IPS-20b (cell line): ENCODE measurements around the gene CLDN6.
A peak's percentile ranks its signal among the peaks of the same experiment; 100 is the strongest.

Experiments
- H3K27ac ChIP-seq: one replicate; pipeline ENCODE4 v1.5.1; 2013; ENCODE audit warnings: low read length
- H3K27me3 ChIP-seq: 2 replicates; pipeline ENCODE4 v1.6.1; 2013; ENCODE audit warnings: mild to moderate bottlenecking, low read length, inconsistent platforms; ENCODE audit not compliant: insufficient read depth
- H3K36me3 ChIP-seq: 2 replicates; pipeline ENCODE4 v1.6.1; 2013; ENCODE audit warnings: low read depth, mild to moderate bottlenecking, inconsistent platforms, low read length, moderate library complexity; ENCODE audit not compliant: insufficient read depth
- H3K4me1 ChIP-seq: 2 replicates; pipeline ENCODE4 v1.6.1; 2013; ENCODE audit warnings: mild to moderate bottlenecking, control low read depth, inconsistent platforms, low read length, moderate library complexity; ENCODE audit not compliant: insufficient read depth
- H3K4me3 ChIP-seq: 2 replicates; pipeline ENCODE4 v1.5.1; 2013; ENCODE audit warnings: mild to moderate bottlenecking, low read length, inconsistent platforms
- H3K9ac ChIP-seq: 2 replicates; pipeline ENCODE4 v1.6.1; 2013; ENCODE audit warnings: low read depth, mild to moderate bottlenecking, inconsistent platforms, low read length, moderate library complexity
- H3K9me3 ChIP-seq: 2 replicates; pipeline ENCODE4 v1.6.1; 2013; ENCODE audit warnings: mild to moderate bottlenecking, low read depth, low read length, inconsistent platforms; ENCODE audit not compliant: insufficient read depth

Gene CLDN6

DNA sequence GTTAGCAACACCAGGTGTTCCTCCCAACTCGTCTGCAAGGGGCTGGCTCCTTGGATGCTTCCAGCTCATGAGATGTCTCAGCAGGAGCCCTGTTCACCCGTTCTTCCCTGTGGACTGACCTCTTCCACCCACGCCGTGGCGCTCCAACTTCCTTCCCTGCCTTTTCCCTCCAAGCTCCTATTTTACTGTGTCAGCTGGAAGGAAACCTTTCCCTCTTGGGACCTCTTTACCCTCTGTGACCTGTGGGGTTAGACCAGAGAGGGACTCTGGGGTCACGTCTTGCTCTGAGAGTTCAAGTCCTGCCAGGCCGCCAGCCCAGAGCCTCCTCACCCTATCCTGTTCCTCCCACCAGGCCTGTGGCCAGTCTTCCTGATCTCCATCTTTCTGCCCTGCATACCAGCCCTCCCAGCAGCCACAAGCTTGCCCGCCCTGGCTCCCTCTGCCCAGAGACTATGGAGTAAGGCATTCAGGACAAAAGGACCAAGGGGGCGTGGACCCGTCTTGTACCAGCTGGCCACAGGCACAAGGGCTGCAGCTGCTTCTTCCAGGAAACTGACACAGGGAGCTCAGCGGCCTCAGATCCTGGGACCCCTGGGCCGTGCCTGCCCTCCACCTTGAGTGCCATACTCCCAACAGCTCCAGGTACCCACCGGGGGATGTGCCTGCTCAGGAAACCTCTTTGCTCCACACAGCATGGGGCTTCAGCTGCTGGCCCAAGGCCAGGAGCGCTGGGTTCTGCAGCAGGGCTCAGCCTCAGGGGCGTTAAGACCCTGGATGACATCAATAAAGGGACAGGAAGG, 45.8 kb downstream of the CLDN6 start:
- H3K9ac ChIP-seq, result no peak overlapping the region
- peaks cover 3% of the 10 kb centered on the region; the same call in 1 of the 2 replicates for H3K4me1 ChIP-seq
- H3K27ac ChIP-seq, result no peak overlapping the region
- H3K27me3 ChIP-seq, result peaks cover 17% of the 10 kb centered on the region
- peaks cover 54% of the 10 kb centered on the region for H3K36me3 ChIP-seq
- H3K9me3 ChIP-seq, result no peaks in the 10 kb centered on the region
- no peak overlapping the region for H3K4me3 ChIP-seq

DNA sequence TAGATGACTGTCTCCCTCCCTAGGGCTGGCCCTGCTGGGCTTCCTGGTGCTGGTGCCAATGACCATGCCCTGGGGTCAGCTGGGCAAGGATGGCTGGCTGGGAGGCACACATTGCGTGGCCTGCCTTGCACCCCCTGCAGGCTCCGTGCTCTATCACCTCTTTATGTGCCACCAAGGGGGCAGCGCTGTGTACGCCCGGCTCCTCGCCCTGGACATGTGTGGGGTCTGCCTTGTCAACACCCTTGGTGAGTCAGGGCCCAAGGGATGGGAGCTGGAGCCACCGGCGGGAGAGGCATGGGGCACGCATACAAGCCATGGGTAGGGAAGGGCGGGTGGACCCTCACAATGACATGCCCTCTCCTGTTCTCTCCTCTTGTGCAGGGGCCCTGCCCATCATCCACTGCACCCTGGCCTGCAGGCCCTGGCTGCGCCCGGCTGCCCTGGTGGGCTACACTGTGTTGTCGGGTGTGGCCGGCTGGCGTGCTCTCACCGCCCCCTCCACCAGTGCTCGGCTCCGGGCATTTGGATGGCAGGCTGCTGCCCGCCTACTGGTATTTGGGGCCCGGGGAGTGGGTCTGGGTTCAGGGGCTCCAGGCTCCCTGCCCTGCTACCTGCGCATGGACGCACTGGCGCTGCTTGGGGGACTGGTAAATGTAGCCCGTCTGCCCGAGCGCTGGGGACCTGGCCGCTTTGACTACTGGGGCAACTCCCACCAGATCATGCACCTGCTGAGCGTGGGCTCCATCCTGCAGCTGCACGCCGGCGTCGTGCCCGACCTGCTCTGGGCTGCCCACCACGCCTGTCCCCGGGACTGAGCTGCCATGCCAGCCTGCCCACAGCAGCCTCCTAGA, 46.6 kb downstream of the CLDN6 start:
- no peak overlapping the region for H3K9ac ChIP-seq
- peaks cover 25% of the 10 kb centered on the region for H3K27me3 ChIP-seq
- H3K27ac ChIP-seq, result no peak overlapping the region
- H3K4me1 ChIP-seq, result peaks cover 3% of the 10 kb centered on the region; the same call in 1 of the 2 replicates
- peaks cover 46% of the 10 kb centered on the region for H3K36me3 ChIP-seq
- no peaks in the 10 kb centered on the region for H3K9me3 ChIP-seq
- H3K4me3 ChIP-seq, result no peak overlapping the region

DNA sequence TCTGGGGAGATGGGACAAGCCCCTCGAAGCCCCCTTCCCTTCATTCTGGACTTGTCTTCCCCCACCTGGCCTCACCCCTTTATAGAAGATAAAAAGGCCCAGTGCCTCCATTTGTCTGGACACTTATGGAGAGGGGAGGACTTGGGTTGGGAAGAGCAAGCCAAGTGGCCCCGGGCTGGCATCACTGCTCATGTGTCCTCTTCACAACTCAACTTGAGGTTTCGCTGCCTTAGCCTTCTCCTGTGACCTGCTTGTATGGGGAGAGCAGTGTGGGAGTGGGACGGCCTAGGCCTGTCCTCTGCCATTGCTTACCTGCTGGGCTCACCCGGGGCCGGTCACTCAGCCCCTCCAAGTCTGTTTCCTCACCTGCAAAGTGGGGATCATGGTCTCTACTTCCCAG, 47.4 kb downstream of the CLDN6 start:
- H3K4me3 ChIP-seq, result peak overlapping the region; percentile 79
- H3K27me3 ChIP-seq, result peaks cover 33% of the 10 kb centered on the region
- H3K9ac ChIP-seq, result peak overlapping the region; percentile 37; the same call in 1 of the 2 replicates
- peaks cover 38% of the 10 kb centered on the region for H3K36me3 ChIP-seq
- H3K27ac ChIP-seq, result no peak overlapping the region
- peaks cover 3% of the 10 kb centered on the region; the same call in 1 of the 2 replicates for H3K4me1 ChIP-seq
- H3K9me3 ChIP-seq, result no peaks in the 10 kb centered on the region

DNA sequence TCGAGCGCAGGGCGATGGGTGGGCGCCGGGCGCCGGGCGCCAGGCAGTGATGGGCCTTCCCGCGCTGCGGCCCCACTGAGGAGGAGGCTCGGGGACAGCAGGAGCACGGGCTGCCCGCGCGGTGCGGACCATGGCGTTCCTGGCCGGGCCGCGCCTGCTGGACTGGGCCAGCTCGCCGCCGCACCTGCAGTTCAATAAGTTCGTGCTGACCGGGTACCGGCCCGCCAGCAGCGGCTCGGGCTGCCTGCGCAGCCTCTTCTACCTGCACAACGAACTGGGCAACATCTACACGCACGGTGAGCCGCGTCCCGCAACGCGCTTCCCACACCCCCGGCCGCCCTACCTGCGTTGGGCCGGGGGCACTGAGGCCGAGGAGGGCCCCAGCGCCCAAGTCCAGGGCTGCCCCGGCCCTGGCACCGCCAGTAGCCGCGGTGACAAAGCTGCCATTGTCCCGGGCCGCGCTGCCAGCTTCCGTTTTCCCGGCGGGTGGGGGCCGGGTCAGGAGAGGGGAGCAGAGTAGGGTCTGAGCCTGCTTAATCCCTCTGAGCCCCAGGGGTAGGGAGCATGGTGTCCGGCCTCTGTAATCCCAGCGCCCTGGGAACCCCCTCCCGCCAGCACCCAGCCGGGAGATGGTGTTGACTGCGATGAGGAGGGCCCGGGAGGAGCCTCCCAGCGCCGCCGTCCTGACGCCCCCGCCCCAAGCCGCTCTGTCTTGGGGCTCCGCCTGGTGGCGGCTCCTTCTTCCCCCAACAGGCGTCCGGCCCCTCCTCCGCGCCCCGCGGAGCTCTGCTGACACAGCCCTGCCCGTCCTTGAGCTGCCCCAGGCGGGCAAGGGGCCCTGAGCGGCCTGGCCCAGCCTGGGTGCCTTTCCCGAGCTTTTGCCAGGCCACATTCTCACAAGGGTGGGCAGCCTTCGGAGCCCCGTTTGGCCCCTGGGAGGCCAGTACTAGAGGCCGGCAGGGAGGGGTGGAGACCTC, 48.1 kb downstream of the CLDN6 start:
- H3K36me3 ChIP-seq, result peaks cover 31% of the 10 kb centered on the region
- no peaks in the 10 kb centered on the region for H3K9me3 ChIP-seq
- peaks cover 3% of the 10 kb centered on the region; the same call in 1 of the 2 replicates for H3K4me1 ChIP-seq
- no peak overlapping the region for H3K27ac ChIP-seq
- peak overlapping the region; percentile 76 for H3K9ac ChIP-seq
- peak overlapping the region; percentile 79 for H3K4me3 ChIP-seq
- peaks cover 39% of the 10 kb centered on the region for H3K27me3 ChIP-seq

DNA sequence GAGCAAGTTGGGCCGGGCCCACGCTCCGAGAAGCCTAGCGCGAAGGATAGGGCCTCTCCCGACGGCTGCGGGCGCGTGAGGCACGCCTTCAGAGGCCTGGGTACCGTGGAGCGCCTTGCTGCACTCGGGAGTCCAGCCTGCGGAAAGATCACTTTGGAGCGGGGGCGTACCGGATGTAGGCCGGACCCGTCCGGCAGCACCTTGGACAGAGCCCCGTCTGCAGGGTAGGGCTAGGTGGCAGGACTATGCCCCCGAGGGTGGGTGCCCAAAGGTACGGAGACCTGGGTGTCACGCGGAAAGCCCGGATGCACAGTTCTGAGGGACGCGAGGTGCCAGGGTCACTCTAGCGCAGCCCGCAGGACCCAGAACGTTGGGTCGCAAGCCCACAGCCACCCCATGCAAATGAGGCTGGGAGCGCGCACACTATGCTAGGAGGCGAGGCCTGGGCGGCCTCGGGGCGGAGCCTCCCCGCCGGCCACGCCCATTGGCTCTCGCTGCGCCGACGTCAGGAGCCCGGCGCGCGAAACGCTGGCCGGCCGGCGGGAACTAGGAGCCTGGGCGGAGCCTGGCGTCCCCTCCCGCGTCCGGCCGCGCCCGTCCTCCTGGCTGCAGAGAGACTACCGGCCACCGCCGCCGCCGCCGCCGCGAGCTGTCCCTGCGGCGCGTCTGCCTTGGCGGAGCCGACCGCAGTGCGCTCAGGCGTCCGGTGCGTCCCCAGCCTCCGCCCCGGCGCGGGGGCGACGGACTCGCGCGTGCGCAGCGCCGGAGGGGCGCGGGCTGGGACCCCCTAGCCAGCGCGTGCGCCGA, 49.0 kb downstream of the CLDN6 start, which contains the start of gene PAQR4:
PAQR4 (plus strand) TSS at position 611 of the 807 bp plus-strand sequence. CDS start 327 bp downstream, outside the sequence.
- Histone ChIP-seq H3K27ac (no peak within 1 kb of the TSS), H3K4me1 (peaks cover 3% of the 10 kb centered on the region; the same call in 1 of the 2 replicates), H3K4me3 (peak within 1 kb of the TSS; percentile 79), H3K36me3 (peaks cover 22% of the 10 kb centered on the region), H3K9ac (peak within 1 kb of the TSS; percentile 76), H3K9me3 (no peaks in the 10 kb centered on the region), H3K27me3 (peaks cover 48% of the 10 kb centered on the region)

DNA sequence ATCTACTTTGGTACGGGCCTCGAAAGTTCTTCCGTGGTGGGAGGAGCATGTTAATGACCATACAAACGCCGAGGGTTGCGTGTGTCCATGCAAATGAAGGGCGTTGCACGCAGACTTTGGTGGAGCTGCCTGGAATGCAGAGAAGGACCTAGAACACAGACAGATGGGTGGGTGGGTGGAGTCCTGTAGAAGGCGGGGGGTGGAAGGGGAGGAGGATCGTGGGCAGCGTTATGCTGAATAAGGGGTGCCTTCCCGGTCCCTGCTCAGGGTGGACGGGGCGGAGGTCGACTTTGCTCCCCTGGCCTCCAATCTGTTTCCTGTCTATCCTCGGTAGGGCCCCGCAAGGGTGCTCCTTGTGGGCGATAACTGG, 49.6 kb downstream of the CLDN6 start:
- Histone ChIP-seq H3K4me3 (peak overlapping the region; percentile 79; the same call in 1 of the 2 replicates), H3K9me3 (no peaks in the 10 kb centered on the region), H3K9ac (no peak overlapping the region), H3K27ac (no peak overlapping the region), H3K4me1 (peaks cover 3% of the 10 kb centered on the region; the same call in 1 of the 2 replicates), H3K27me3 (peaks cover 54% of the 10 kb centered on the region), H3K36me3 (peaks cover 16% of the 10 kb centered on the region)

DNA sequence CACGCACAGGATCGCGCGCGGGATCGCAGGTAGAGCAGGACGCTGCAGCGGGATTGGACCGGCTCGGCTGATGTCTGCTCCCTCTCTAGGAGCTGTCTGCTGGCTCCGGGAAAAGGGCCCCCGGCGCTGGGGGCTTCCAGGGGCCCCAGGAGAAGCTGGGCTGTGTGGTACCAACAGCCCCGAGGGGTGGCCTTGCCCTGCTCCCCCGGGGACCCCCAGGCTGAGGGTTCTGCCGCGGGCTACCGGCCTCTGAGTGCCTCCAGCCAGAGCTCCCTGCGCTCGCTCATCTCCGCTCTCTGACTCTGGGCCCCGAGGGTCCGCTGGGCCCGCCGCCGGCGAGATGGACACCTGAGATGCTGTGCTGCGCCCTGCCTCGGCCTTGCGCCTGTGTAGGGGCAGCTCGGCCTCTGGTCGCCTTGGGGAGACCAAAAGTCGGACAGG, 50.2 kb downstream of the CLDN6 start:
- H3K27ac ChIP-seq, result no peak overlapping the region
- H3K27me3 ChIP-seq, result peaks cover 60% of the 10 kb centered on the region
- peaks cover 10% of the 10 kb centered on the region for H3K36me3 ChIP-seq
- no peak overlapping the region for H3K4me3 ChIP-seq
- H3K4me1 ChIP-seq, result peaks cover 3% of the 10 kb centered on the region; the same call in 1 of the 2 replicates
- no peak overlapping the region for H3K9ac ChIP-seq
- H3K9me3 ChIP-seq, result no peaks in the 10 kb centered on the region

DNA sequence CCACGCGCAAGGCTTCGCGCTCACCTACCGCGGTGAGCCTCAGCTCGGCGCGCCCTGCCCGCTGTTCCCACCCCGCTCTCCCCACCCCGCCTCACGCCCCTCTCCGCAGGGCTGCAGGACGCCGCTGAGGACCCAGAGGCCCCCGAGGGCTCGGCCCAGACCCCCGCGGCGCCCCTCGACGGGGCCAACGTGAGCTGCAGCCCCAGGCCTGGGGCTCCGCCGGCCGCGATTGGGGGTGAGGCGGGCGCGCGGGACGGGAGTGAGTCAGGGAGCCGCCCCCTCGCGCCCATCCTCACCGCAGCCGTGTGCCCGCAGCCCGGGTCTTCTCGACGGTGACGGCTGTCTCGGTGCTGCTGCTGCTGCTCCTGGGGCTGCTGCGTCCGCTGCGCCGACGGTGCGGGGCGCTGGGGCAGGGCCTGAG, 50.8 kb downstream of the CLDN6 start:
- no peak overlapping the region; the same call in 1 of the 2 replicates for H3K4me3 ChIP-seq
- H3K4me1 ChIP-seq, result peaks cover 3% of the 10 kb centered on the region; the same call in 1 of the 2 replicates
- H3K27me3 ChIP-seq, result peaks cover 66% of the 10 kb centered on the region
- no peaks in the 10 kb centered on the region for H3K9me3 ChIP-seq
- H3K27ac ChIP-seq, result no peak overlapping the region
- H3K9ac ChIP-seq, result no peak overlapping the region
- H3K36me3 ChIP-seq, result peaks cover 5% of the 10 kb centered on the region

DNA sequence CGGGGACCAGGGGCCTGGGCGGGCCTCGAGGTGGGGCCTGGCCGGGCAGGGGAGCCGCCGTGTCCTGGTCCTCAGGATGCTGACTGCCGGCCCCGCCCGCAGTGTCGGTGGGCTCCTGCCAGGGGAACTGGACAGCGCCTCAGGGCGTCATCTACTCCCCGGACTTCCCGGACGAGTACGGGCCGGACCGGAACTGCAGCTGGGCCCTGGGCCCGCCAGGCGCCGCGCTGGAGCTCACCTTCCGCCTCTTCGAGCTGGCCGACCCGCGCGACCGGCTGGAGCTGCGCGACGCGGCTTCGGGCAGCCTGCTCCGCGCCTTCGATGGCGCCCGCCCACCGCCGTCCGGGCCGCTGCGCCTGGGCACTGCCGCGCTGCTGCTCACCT, 51.2 kb downstream of the CLDN6 start:
- Histone ChIP-seq H3K27ac (no peak overlapping the region), H3K36me3 (peaks cover under 1% of the 10 kb centered on the region), H3K4me1 (peaks cover 3% of the 10 kb centered on the region; the same call in 1 of the 2 replicates), H3K4me3 (no peak overlapping the region; the same call in 1 of the 2 replicates), H3K9me3 (no peaks in the 10 kb centered on the region), H3K9ac (no peak overlapping the region), H3K27me3 (peaks cover 70% of the 10 kb centered on the region)

DNA sequence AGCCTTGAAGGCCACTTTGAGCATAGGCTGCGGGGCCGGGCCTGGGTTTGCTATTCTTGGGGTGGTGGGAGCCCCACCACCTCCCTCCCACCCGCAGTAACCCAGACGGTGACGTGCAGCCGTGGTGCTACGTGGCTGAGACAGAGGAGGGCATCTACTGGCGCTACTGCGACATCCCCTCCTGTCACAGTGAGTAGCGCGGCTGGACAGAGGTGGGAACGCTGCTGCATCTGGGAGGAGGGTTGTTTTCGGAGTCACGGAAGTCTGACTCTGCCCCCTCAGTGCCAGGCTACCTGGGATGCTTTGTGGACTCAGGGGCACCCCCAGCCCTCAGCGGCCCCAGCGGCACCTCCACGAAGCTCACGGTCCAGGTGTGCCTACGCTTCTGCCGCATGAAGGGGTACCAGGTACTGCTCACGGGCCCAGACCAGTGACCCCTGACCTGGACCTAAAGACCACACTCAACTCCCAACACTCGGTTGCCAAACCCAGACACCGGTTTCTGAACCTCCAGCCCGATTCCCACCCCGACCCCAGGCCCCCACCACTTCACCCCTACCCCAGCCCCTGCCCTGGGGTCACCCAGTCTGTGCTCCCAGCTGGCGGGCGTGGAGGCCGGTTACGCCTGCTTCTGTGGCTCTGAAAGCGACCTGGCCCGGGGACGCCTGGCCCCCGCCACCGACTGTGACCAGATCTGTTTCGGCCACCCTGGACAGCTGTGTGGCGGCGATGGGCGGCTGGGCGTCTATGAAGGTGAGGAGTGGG, 51.8 kb downstream of the CLDN6 start:
- H3K4me3 ChIP-seq, result no peak overlapping the region
- peaks cover 3% of the 10 kb centered on the region; the same call in 1 of the 2 replicates for H3K4me1 ChIP-seq
- peaks cover 70% of the 10 kb centered on the region for H3K27me3 ChIP-seq
- no peaks in the 10 kb centered on the region for H3K9me3 ChIP-seq
- no peak overlapping the region for H3K27ac ChIP-seq
- no peak overlapping the region for H3K9ac ChIP-seq
- H3K36me3 ChIP-seq, result no peaks in the 10 kb centered on the region
